H1 (cell line): ENCODE measurements around the gene SEL1L.

Source experiments
- BACH1 ChIP-seq: IDR thresholded peaks from 2 replicates; pipeline ENCODE4 v1.6.1; 2012; ENCODE audit warnings: low read length, improper control_type of control experiment
- CTCF ChIP-seq, 3 experiments: IDR thresholded peaks; 1 replicate in 2 of 3; 2 replicates in 1 of 3; pipeline versions ENCODE4 v1.5.1 to v1.6.1; 2011; ENCODE audit warnings: low read length in 3 of 3, mild to moderate bottlenecking in 3 of 3, inconsistent platforms in 2 of 3, low read depth in 1 of 3, moderate library complexity in 1 of 3; ENCODE audit not compliant: insufficient read depth in 1 of 3; ENCODE audit errors: control extremely low read depth in 1 of 3
- EZH2 ChIP-seq: fragments of 200-600 bp; sonication (generic); IDR thresholded peaks from 2 replicates; pipeline ENCODE4 v1.7.1; 2012; ENCODE audit warnings: low read depth, mild to moderate bottlenecking, moderate library complexity, low read length, inconsistent platforms; ENCODE audit not compliant: severe bottlenecking
- HDAC6 ChIP-seq: IDR thresholded peaks from one replicate; pipeline ENCODE4 v1.7.1; 2012; ENCODE audit warnings: low read depth, mild to moderate bottlenecking, inconsistent platforms, low read length, moderate library complexity
- MAFK ChIP-seq: IDR thresholded peaks from 2 replicates; pipeline ENCODE4 v1.6.1; 2012; ENCODE audit warnings: low read depth, mild to moderate bottlenecking, improper control_type of control experiment, low read length
- POLR2A ChIP-seq, 2 experiments: IDR thresholded peaks; 1 replicate in 1 of 2; 2 replicates in 1 of 2; pipeline ENCODE4 v1.6.1; 2011; ENCODE audit warnings: low read depth in 2 of 2, low read length in 2 of 2, mild to moderate bottlenecking in 2 of 2; ENCODE audit errors: control extremely low read depth in 1 of 2
- POLR2AphosphoS5 ChIP-seq: IDR thresholded peaks from 2 replicates; pipeline ENCODE4 v1.6.1; 2011; ENCODE audit warnings: low read depth, low read length
- TAF1 ChIP-seq: IDR thresholded peaks from 2 replicates; pipeline ENCODE4 v1.6.1; 2011; ENCODE audit warnings: mild to moderate bottlenecking, low read depth, low read length

DNA sequence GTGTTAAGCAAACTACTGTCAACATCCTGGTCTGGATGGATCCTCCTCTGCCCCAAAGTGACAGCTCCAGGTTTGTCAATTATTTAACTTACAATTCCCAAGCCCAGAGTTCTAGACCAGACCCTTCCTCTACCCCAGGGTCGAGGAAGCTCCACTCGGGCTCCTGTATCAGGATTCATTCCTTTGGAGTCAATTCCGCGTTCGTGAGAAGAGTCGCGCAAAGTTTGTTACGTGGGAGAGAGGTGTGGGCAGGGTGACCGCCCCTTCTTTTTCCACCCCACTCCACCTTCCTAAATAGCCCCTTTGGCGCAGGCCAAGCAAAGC lies 479 bp downstream of the SEL1L start:
- no peak for TF ChIP-seq TAF1
- no peak for TF ChIP-seq MAFK
- TF ChIP-seq CTCF (IDR thresholded peaks at IDR 0.05; ENCODE audit: control extremely low read depth in 1 of 3, insufficient read depth in 1 of 3, low read depth in 1 of 3, low read length in 3 of 3) = no peak
- no peak for TF ChIP-seq POLR2A (IDR thresholded peaks at IDR 0.05; ENCODE audit: control extremely low read depth in 1 of 2, low read depth in 2 of 2, low read length in 2 of 2)
- no peak for TF ChIP-seq BACH1
- no peak for TF ChIP-seq HDAC6
- no peak for TF ChIP-seq EZH2
- TF ChIP-seq POLR2AphosphoS5 = no peak
